ENCODE measurements around the gene FSCB.
"Not testable (repeated sequence)": the region's sequence is repeated elsewhere in the genome, so short reads cannot be mapped to it uniquely, and the experiment has no call there.

Gene FSCB, protein sequence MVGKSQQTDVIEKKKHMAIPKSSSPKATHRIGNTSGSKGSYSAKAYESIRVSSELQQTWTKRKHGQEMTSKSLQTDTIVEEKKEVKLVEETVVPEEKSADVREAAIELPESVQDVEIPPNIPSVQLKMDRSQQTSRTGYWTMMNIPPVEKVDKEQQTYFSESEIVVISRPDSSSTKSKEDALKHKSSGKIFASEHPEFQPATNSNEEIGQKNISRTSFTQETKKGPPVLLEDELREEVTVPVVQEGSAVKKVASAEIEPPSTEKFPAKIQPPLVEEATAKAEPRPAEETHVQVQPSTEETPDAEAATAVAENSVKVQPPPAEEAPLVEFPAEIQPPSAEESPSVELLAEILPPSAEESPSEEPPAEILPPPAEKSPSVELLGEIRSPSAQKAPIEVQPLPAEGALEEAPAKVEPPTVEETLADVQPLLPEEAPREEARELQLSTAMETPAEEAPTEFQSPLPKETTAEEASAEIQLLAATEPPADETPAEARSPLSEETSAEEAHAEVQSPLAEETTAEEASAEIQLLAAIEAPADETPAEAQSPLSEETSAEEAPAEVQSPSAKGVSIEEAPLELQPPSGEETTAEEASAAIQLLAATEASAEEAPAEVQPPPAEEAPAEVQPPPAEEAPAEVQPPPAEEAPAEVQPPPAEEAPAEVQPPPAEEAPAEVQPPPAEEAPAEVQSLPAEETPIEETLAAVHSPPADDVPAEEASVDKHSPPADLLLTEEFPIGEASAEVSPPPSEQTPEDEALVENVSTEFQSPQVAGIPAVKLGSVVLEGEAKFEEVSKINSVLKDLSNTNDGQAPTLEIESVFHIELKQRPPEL

DNA sequence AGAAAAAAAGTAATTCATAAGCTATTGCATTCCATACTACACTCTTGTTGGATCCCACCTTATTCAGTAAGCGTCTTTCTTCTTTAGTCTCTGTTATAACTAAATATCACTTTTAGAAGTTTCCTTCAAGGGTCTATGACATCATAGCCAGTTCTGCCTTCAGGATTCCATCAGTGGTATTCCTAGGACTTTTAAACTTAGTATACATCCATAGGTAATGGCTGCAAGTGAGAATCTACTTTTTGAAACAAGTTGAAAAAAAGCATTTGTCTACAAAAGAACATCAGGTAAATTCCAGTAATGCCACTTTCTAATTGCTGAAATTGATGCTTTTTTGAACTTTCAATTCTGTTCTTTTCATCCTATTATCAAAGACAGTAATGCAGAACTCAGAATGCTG lies at the start of gene FSCB:
Gene FSCB (minus strand): TSS at position 101 of the 400 bp plus-strand sequence. CDS start 296 bp downstream, outside the sequence.
- DNase-seq = no peak

DNA sequence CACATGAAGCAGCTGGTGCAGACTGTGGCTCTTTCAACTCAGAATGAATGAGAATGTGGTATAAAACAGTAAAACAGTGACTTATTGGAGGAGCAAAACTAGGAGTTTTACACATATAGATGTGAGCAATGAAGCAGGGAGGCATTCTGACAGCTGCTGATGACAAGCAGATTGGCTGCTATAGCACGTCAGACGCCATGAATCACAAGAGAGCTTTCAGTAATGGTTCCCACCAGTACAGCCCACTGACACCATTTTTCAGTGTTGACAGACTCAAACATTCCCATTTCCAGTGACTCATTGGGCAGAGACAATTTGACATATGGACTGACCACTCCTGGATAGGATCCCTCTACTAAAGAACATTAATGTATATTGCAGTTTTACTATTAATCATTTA lies 24.6 kb upstream of the FSCB start:
- no peak for DNase-seq

DNA sequence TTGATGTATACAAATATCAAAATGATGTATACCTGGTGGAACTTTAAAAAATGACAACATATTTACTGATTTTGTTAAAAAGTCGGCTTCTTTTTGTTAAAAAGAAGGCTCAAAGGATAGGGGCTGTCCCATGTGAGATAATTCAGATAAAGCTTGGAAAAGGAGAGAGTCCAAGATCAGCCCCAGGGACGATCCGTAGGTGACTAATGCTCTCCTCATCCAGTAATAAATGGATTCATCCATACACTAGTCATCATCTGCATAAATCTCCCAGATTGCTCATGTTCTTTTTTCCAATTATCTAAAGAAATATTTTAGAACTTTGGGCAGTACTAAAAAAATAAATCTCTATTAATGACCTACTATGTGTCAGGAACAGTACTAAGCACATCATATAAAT lies 23.4 kb upstream of the FSCB start:
- DNase-seq = no peak

DNA sequence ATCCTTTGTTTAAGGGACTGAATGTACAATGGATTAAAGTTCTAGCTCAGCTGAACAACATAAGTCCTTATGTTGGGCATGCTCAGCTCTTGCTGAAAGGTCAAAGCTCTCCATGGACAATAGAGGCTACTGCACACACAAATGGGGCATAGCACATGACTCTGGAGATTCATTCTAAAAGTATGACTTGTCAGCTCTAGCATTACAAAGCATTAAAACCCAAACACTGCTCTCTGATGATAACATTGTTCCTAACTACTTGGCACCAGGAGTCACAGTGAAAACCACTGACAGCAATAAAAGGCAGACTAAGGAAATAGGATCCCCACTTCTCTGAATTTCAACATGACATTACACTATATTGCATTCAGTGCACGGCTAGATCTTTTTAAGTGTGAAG lies 21.9 kb upstream of the FSCB start:
- DNase-seq = no peak

DNA sequence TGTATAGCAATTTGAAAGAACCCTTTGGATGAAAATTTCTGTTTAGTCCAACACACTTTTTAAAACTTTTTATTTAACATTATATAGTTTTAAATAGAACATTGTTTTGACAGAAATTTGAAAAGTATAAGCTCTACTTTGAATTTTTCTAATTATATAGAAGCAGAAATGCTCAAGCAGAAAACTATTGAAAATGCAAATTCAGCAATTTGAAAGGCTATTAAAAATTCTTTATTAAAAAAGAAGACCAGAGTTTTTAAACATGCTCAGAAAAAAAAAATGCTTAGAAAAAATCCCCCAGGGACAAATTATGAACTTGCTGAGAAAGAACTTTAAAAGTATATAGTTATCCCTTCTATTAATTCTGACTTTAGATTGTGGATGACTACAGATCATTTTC lies 21.1 kb upstream of the FSCB start:
- no peak for DNase-seq

DNA sequence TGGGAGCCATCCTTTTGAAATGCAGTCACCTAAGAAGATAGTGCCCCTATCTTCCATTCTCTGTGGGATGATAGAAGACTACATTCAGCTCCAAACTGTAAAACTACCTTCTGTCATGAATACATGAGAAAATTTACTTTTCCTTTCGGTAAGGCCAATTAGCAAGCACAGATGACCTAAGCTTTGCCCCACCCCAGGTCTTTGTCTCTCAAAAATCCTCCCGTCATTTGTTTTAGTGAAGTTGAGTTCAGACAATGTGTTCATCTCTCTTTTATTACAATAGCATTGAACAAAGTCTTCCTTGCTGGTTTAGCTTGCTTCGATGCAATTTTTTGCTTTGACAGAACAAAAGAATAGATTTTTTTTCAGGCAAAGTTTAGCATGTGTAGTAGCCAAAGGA lies 18.2 kb upstream of the FSCB start:
- no peak for DNase-seq

DNA sequence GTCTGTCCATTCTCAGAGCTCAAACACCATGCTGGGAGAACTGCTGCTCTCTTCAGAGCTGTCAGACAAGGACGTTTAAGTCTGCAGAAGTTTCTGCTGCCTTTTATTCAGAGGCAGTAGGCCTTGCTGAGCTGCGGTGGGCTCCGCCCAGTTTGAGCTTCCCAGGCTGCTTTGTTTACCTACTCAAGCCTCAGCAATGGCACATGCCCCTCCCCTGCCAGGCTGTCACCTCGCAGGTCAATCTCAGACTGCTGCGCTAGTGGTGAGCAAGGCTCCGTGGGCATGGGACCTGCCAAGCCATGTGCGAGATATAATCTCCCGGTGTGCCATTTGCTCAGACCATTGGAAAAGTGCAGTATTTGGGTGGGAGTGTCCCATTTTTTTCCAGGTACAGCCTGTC lies 8.6 kb upstream of the FSCB start:
- not testable (repeated sequence) for DNase-seq

DNA sequence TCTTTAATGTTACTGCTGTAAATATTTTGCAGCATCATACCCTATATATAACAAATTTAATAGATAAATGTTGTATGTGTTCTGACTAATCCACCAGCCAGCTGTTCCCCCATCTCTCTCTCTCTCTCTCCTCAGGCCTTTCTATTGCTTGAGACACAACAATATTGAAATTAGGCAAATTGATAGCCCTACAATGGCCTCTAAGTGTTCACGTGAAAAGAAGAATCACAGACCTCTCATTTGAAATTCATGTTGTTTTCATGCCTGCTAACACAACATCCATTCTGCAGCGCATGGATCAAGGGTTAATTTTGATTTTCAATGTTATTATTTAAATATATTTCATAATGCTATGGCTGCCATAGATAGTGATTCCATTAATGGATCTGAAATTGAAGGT lies 1.8 kb upstream of the FSCB start:
- DNase-seq = no peak

DNA sequence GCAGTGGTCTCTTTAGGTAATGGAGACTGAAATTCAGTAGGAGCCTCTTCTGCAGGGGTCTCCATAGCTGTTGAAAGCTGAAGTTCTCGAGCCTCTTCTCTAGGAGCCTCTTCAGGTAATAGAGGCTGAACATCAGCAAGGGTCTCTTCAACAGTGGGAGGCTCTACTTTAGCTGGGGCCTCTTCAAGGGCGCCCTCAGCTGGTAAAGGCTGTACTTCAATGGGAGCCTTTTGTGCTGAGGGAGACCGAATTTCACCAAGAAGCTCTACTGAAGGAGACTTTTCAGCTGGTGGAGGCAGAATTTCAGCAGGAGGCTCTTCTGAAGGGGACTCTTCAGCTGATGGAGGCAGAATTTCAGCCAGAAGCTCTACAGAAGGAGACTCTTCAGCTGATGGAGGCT lies 1.5 kb downstream of the FSCB start:
- DNase-seq = no peak

DNA sequence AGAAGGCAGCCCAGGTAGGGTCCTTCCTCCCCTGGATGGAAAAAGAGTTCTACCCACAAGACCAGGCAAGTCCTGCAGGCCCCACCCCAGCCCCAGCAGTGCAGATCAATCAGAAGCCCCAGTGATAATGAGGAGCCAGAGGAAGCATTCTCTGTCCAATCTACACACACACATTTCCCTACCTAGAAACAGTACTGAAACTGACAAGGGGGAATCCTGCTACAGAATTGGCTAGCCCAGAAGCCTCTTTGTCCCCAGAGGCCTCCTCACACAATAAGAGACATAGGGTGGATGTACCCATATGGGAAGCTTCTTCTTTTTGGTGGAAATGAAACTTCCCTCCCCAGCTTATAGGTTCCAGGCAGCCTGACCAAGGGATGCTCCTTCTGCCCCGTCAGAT lies 9.9 kb downstream of the FSCB start:
- DNase-seq = no peak

DNA sequence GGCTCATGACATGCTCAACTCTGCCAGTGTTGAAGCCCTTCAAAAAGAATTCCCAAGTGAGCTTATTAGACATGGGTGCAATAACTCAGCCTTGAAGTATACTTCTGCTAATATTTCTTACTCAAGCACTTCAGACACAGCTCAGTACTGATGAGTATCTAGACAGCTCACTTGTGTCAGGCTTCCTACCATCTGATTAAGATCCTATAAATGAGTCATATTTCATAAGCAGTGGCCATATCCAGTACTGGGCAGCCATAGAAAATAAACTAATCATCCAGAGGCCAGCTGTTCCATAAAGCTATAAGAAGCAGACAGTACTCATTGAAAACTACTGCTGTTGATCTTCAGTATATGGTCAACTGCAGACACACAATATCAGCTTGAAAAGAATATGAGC lies 12.9 kb downstream of the FSCB start:
- no peak for DNase-seq

DNA sequence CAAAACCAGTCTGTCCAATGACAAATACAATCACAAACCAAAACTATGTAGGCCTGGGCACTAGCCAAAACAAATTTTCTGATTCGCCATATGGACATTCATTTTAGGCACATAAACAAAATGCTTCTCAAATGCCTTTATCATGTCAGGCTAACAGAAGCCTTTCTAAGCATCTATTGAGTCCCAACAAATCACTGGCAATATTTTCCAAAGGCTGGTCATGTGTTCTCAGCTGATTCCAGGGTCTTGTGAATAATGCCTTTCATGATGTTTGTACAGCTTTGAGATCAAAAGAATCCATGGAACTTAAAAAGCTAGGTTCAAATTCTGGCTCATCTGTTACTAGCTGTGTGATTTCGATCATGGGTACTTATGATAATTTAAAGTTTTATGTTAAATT lies 16.1 kb downstream of the FSCB start:
- no peak for DNase-seq

DNA sequence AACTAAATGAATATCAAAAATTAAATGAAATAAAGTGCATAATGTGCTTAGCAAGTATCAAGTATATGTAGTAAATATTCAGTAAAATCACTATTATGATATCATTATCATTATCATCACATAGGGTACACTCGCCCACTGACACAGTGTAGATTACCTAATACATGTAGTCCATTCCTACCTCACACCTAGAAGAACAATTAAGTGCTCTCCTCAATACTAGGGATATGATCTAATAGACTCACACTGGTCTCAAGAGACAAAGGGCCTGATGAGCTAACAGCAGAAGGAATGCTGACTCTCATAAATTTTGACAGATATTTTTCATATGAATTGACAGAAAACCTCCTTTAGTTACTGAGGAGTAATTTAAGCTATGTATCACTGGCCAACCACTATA lies 29.1 kb downstream of the FSCB start:
- DNase-seq = no peak

DNA sequence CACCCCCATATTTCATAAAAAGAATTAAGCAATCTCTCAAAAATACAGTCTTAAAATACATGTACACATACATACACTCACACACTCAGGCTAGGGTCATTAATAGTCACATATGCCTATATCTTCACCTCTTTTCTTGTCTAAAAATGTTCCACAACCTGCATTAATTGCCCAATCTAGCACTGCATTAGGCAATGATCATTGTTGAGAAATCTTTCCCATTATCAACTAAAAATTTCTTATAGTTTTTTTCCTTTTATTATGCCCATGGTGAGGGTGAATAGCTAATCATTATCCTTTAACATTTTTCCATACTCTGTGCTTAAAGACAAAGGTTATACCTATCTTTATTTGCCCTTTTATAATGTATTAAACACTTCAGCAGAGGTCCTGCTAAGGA lies 38.3 kb downstream of the FSCB start:
- DNase-seq = no peak

DNA sequence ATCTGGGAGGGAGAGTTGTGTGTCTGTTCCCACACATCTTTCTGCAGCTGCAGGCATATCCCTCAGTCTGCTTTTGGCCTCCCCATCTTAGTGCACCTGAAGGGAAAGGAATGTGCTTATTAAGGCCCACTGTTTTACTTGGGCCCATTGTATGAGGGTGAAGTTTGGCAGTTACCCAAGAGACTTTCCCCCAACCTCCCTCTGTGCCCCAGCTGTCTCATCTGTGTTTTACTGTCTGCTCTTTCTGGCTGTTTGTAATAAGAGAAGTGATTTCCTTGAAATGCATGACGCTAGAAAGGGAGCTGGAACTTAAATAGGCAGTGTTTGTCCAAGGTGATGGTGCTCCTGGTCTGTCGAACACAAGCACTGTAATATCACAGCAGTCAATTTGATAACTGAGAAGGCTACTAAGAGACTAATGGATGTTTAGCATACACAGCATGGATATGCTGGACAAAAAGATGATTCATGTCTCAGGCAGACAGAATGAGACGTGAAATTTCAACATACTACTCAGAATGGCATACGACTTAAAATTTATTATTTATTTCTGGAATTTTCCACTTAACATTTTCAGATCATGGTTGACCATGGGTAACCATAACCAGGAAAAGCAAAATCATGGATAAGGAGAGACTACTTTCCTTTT lies 43.6 kb downstream of the FSCB start:
- DNase-seq = no peak

DNA sequence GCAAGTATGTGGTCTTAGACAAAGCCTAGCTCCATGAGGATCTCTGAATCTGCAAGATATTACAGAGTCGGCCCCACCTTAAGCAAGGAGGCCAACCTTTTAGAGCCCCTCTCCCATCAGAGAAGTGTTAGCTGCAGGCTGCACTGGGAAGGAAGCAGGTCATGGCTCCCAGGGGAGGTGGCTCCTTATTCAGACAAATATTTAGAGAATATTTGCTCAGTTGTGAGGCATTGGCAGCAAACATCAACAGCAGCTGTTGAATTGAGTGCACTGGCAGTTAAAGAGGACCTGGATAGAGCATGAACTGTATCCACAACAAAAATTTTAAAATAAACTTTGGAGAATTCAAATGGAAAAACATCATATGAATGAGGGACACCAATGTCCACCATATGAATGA lies 44.7 kb downstream of the FSCB start:
- no peak for DNase-seq

DNA sequence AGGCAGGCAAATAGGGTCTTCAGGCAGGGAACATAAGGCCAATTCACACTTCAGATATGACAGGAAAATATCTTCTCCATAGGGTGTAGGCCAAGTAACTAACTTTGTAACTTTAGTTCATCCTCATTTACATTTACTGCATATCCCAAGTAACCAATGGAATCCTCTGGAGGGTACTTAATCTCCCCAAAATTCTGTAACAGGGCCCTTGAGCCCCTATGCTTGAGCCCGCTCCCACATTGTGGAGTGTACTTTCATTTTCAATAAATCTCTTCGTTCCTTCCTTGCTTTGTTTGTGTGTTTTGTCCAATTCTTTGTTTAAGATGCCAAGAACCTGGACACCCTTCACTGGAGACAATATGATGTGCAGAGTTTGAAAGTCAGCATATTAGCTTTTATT lies 45.3 kb downstream of the FSCB start:
- no peak for DNase-seq
